PC-3 (cell line): ENCODE results near the gene DLG2.

ENCODE experiments used
- CTCF ChIP-seq: fragments of 300-600 bp; sonication (generic); conservative IDR thresholded peaks from 2 replicates; pipeline ENCODE4 v1.5.1; 2017; ENCODE audit warnings: antibody characterized with exemption, low read depth, mild to moderate bottlenecking, low read length
- EZH2phosphoT487 ChIP-seq: fragments of 300-600 bp; sonication (generic); IDR thresholded peaks from 2 replicates; pipeline ENCODE4 v1.6.1; 2018; ENCODE audit warnings: mild to moderate bottlenecking, antibody characterized with exemption, low read length, borderline replicate concordance

- TF ChIP-seq CTCF, result no peak
- no peak for TF ChIP-seq EZH2phosphoT487
Measured at GRCh38 chr11:83663988-83664387, 1963.2 kb downstream of the DLG2 start.
